CMK (cell line): Measurements from ENCODE around the gene KRT12.
"Not testable (repeated sequence)": the region's sequence is repeated elsewhere in the genome, so short reads cannot be mapped to it uniquely, and the experiment has no call there.

ENCODE experiments used
- DNase-seq: peaks from one replicate; pipeline ENCODE4 v3.0.0-alpha.2; 2010; ENCODE audit warnings: low read depth

KRT12 gene

GRCh38 chr17:40814657-40815056 is 52.4 kb downstream of the KRT12 start:
- not testable (repeated sequence) for DNase-seq

DNA sequence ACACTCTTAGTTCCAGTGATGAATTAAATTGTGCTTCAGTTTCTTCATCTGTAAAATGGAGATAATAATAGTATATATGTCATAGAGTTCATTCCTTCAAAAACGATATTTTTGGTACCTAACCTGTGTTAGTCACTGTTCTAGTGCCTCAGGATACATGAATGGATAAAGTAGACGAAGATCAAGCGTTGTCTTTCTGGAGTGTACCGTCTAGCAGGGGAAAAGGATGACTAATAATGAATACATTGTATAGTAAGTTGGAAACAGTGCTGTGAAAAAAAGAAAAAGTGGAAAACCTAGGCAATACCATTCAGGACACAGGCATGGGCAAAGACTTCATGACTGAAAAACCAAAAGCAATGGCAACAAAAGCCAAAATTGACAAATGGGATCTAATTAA is 53.2 kb downstream of the KRT12 start:
- DNase-seq, result no peak

DNA sequence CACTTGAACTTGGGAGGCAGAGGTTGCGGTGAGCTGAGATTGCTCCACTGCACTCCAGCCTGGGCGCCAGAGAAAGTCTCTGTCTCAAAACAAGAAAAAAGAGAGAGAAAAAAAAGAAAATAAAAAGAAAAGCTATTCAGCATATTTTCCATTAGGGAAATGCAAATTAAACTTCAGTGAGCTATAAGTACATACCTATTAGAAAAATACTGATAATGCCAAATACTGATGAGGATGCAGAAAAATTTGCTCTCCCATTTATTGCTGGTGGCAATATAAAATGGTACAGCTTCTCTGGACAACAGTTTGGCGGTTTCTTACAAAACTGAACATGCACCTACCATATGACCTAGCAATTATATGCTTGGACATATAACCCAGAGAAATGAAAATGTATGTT is 54.4 kb downstream of the KRT12 start:
- no peak for DNase-seq
